ENCODE measurements around the gene CEP250.

The CEP250 gene

GRCh38 chr20:35563834-35564233, 108.4 kb downstream of the CEP250 start:
- TF ChIP-seq POLR2AphosphoS5 (IDR thresholded peaks at IDR 0.05; ENCODE audit: low read depth, low read length) = no peak
- TF ChIP-seq SIN3A (IDR thresholded peaks at IDR 0.05; ENCODE audit: borderline replicate concordance, insufficient read depth, low read length) = no peak

DNA sequence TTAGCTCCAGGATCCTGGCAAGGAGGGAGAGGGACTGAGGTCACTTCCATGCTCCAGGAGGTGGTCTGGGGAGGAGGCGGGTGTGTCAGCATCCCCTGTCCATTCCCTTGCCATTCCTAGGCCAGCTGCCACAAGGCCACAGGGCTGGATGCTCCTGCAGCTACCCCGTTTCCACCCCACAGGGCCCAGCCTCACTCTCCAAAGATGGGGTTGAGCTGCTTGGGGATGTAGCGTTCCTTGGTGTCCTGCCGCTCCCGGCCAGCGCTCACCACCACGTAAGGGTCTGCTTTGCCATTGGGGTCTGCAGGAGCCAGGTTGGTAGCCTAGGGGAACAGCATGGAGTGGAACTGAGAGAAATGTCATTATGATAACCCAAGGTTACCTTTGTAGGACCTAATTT, 109.5 kb downstream of the CEP250 start:
- TF ChIP-seq SIN3A (IDR thresholded peaks at IDR 0.05; ENCODE audit: borderline replicate concordance, insufficient read depth, low read length) = no peak
- TF ChIP-seq TAF1 (IDR thresholded peaks at IDR 0.05; ENCODE audit: borderline replicate concordance, insufficient read depth, low read length) = no peak
- no peak for TF ChIP-seq FOXP2 (optimal IDR thresholded peaks at IDR 0.05; ENCODE audit: borderline replicate concordance, extremely low read depth, extremely low read length, insufficient read depth)
- no peak for TF ChIP-seq REST (IDR thresholded peaks at IDR 0.05; ENCODE audit: insufficient read depth in 1 of 2, low read depth in 2 of 2, low read length in 2 of 2)
- TF ChIP-seq POLR2AphosphoS5 (IDR thresholded peaks at IDR 0.05; ENCODE audit: low read depth, low read length) = no peak

- TF ChIP-seq REST (IDR thresholded peaks at IDR 0.05; ENCODE audit: insufficient read depth in 1 of 2, low read depth in 2 of 2, low read length in 2 of 2) = no peak
- TF ChIP-seq TAF1 (IDR thresholded peaks at IDR 0.05; ENCODE audit: borderline replicate concordance, insufficient read depth, low read length) = no peak
- no peak for TF ChIP-seq FOXP2 (optimal IDR thresholded peaks at IDR 0.05; ENCODE audit: borderline replicate concordance, extremely low read depth, extremely low read length, insufficient read depth)
- TF ChIP-seq POLR2AphosphoS5 (IDR thresholded peaks at IDR 0.05; ENCODE audit: low read depth, low read length) = no peak
- TF ChIP-seq SIN3A (IDR thresholded peaks at IDR 0.05; ENCODE audit: borderline replicate concordance, insufficient read depth, low read length) = no peak
Measured at GRCh38 chr20:35568645-35569044, 113.2 kb downstream of the CEP250 start.
